Ramos (cell line): ENCODE data around the gene FBXO2.

Experiments
- in situ Hi-C: fragments of 300-500 bp; cut with MboI; formaldehyde crosslinking; loops from one replicate; pipeline ENCODE4 v1.14.3; 2022; ENCODE audit warnings: low sequenced_read_pairs; ENCODE audit not compliant: unreplicated experiment

Gene FBXO2

GRCh38 chr1:11654939-11655808 is 945 bp upstream of the FBXO2 start:
- in situ Hi-C loops, result no loop called here

- in situ Hi-C loops, result no loop called here
Measured at GRCh38 chr1:11653861-11654136, 430 bp downstream of the FBXO2 start.

GRCh38 chr1:11653101-11653860 is 948 bp downstream of the FBXO2 start:
- in situ Hi-C loops, result no loop called here

- in situ Hi-C loops, result no loop called here
Measured at GRCh38 chr1:11652203-11652780, 1.9 kb downstream of the FBXO2 start.

- in situ Hi-C loops, result no loop called here
Measured at GRCh38 chr1:11651017-11651416, 3.2 kb downstream of the FBXO2 start.

GRCh38 chr1:11650331-11650991 is 3.8 kb downstream of the FBXO2 start:
- in situ Hi-C loops, result no loop called here

GRCh38 chr1:11649624-11650330 is 4.5 kb downstream of the FBXO2 start:
- in situ Hi-C loops, result no loop called here

- in situ Hi-C loops, result no loop called here
Measured at GRCh38 chr1:11649237-11649623, 5.0 kb downstream of the FBXO2 start.

GRCh38 chr1:11648732-11649158 is 5.5 kb downstream of the FBXO2 start:
- in situ Hi-C loops, result no loop called here

- in situ Hi-C loops, result no loop called here
Measured at GRCh38 chr1:11648039-11648438, 6.2 kb downstream of the FBXO2 start.

GRCh38 chr1:11647333-11647732 is 6.9 kb downstream of the FBXO2 start:
- in situ Hi-C loops, result no loop called here

- in situ Hi-C loops, result no loop called here
Measured at GRCh38 chr1:11646317-11646716, 7.9 kb downstream of the FBXO2 start.

GRCh38 chr1:11645670-11646265 is 8.5 kb downstream of the FBXO2 start:
- in situ Hi-C loops, result no loop called here

- in situ Hi-C loops, result no loop called here
Measured at GRCh38 chr1:11645270-11645669, 9.0 kb downstream of the FBXO2 start.

- in situ Hi-C loops, result loop anchor here (5.0 kb wide), 2 partner anchors 321 to 611 kb away; no protein-coding TSS in a partner anchor
Measured at GRCh38 chr1:11643782-11644181, 10.4 kb downstream of the FBXO2 start.

GRCh38 chr1:11642418-11643017 is 11.7 kb downstream of the FBXO2 start:
- in situ Hi-C loops, result loop anchor here (5.0 kb wide), 2 partner anchors 320 to 610 kb away; no protein-coding TSS in a partner anchor

- in situ Hi-C loops, result loop anchor here (5.0 kb wide), 2 partner anchors 320 to 610 kb away; no protein-coding TSS in a partner anchor
Measured at GRCh38 chr1:11641776-11642305, 12.4 kb downstream of the FBXO2 start.

- in situ Hi-C loops, result loop anchor here (5.0 kb wide), 2 partner anchors 319 to 609 kb away; no protein-coding TSS in a partner anchor
Measured at GRCh38 chr1:11640944-11641343, 13.3 kb downstream of the FBXO2 start.

- in situ Hi-C loops, result loop anchor here (5.0 kb wide), 2 partner anchors 318 to 608 kb away; no protein-coding TSS in a partner anchor
Measured at GRCh38 chr1:11640101-11640500, 14.1 kb downstream of the FBXO2 start.
